ENCODE data around the gene CDH12.

DNA sequence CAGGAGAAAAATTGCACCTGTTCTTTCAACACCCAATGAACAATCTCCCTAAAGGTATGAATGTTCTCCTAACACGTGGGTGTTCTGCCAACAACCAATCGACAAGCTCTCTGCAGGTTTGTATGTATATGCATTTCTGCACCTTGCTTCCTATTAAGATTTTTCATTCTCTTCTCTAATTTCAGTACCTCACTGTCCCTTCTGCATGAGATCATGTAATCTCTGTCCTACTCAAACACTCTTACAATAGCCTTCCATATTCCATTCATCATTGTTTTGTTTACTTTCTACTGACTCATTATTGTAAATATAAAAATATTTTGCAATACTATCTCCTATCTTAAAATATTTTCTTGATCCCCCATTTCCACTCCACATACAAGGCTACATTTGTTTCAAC is 382.0 kb downstream of the CDH12 start:
- TF ChIP-seq, protein P1, sequence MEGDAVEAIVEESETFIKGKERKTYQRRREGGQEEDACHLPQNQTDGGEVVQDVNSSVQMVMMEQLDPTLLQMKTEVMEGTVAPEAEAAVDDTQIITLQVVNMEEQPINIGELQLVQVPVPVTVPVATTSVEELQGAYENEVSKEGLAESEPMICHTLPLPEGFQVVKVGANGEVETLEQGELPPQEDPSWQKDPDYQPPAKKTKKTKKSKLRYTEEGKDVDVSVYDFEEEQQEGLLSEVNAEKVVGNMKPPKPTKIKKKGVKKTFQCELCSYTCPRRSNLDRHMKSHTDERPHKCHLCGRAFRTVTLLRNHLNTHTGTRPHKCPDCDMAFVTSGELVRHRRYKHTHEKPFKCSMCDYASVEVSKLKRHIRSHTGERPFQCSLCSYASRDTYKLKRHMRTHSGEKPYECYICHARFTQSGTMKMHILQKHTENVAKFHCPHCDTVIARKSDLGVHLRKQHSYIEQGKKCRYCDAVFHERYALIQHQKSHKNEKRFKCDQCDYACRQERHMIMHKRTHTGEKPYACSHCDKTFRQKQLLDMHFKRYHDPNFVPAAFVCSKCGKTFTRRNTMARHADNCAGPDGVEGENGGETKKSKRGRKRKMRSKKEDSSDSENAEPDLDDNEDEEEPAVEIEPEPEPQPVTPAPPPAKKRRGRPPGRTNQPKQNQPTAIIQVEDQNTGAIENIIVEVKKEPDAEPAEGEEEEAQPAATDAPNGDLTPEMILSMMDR (IDR thresholded peaks at IDR 0.05; ENCODE audit: low read depth, low read length), result no peak
- no peak for TF ChIP-seq EZH2phosphoT487 (IDR thresholded peaks at IDR 0.05; ENCODE audit: low read depth)
